AG04450 (cell line): Measurements from ENCODE around the gene VLDLR. TPM values are rescaled to one million over a fixed set of nuclear protein-coding genes. Genes with fewer than 3 reads are reported as not detected.

Experiments used
- CTCF ChIA-PET: fragments of 300-600, 350-600 bp; formaldehyde crosslinking; extraction: SDS; loops from one replicate; lab custom pipeline; 2022; ENCODE audit warnings: antibody characterized with exemption, inconsistent platforms; lab: Charles Lee
- POLR2A ChIA-PET: fragments of 350-600 bp; formaldehyde crosslinking; extraction: SDS; loops from one replicate; lab custom pipeline; 2021; ENCODE audit warnings: antibody characterized with exemption, inconsistent platforms; lab: Yijun Ruan, JAX
- DNase-seq: peaks from one replicate; pipeline ENCODE4 v3.0.0-alpha.2; 2011; ENCODE audit warnings: low read depth, low spot score
- H3K27ac ChIP-seq: one replicate; pipeline ENCODE4 v1.5.1; 2012; ENCODE audit warnings: low read depth, low read length, control low read depth
- H3K27me3 ChIP-seq: one replicate; pipeline ENCODE4 v1.6.0; 2012; ENCODE audit warnings: low read length; ENCODE audit not compliant: control insufficient read depth, insufficient read depth
- H3K4me3 ChIP-seq: 2 replicates; pipeline ENCODE4 v1.5.1; 2011; ENCODE audit warnings: mild to moderate bottlenecking, low read depth, low read length, control low read depth
- H3K9me3 ChIP-seq: 2 replicates; pipeline ENCODE4 v1.5.1; 2012; ENCODE audit warnings: low read length; ENCODE audit not compliant: control insufficient read depth, insufficient read depth
- CTCF ChIP-seq: IDR thresholded peaks from 2 replicates; pipeline ENCODE4 v1.5.1; 2011; ENCODE audit warnings: low read depth, low read length, control low read depth, inconsistent platforms
- polyA plus RNA-seq: library from polyadenylated mRNA; depleted of rRNA; stranded (reverse); fragments of >200 nt; gene quantifications from 2 replicates; pipeline ENCODE4 v1.2.3, GENCODE V29; 2011

Gene VLDLR
- polyA plus RNA-seq, 1 experiment = 32.6 TPM

- CTCF ChIA-PET = no interaction called here
- POLR2A ChIA-PET = no interaction called here
- TF ChIP-seq CTCF = no peak
- no peak for DNase-seq
- H3K27me3 ChIP-seq = no peaks in the 10 kb centered on the region
- H3K4me3 ChIP-seq = no peak overlapping the region
- H3K9me3 ChIP-seq = no peaks in the 10 kb centered on the region
- no peak overlapping the region for H3K27ac ChIP-seq
Observed at GRCh38 chr9:2676466-2676865, 54.9 kb downstream of the VLDLR start.

GRCh38 chr9:2677915-2678889 is 56.6 kb downstream of the VLDLR start:
- Histone ChIP-seq H3K27me3 (no peaks in the 10 kb centered on the region), H3K27ac (no peak overlapping the region), H3K4me3 (no peak overlapping the region), H3K9me3 (no peaks in the 10 kb centered on the region)
- no peak for DNase-seq
- no peak for TF ChIP-seq CTCF
- ChIA-PET CTCF (interaction anchor here (1.2 kb wide), 1 partner anchor 8 kb away, joined by 3 read pairs; no protein-coding TSS in a partner anchor), POLR2A (no interaction called here)

GRCh38 chr9:2679011-2679410 is 57.4 kb downstream of the VLDLR start:
- DNase-seq = no peak
- POLR2A ChIA-PET = interaction anchor here (0.6 kb wide), 1 partner anchor 1264 kb away, joined by 5 read pairs; no protein-coding TSS in a partner anchor
- TF ChIP-seq CTCF = no peak

GRCh38 chr9:2681981-2682380 is 60.4 kb downstream of the VLDLR start:
- H3K27ac ChIP-seq = no peak overlapping the region
- ChIA-PET CTCF (no interaction called here), POLR2A (no interaction called here)
- no peak overlapping the region for H3K4me3 ChIP-seq
- TF ChIP-seq CTCF = no peak
- no peaks in the 10 kb centered on the region for H3K27me3 ChIP-seq
- H3K9me3 ChIP-seq = no peaks in the 10 kb centered on the region
- no peak for DNase-seq

More at GRCh38 chr9:2679011-2679410, 57.4 kb downstream of the VLDLR start:
- Histone ChIP-seq H3K4me3 (no peak overlapping the region), H3K27ac (no peak overlapping the region), H3K27me3 (no peaks in the 10 kb centered on the region), H3K9me3 (no peaks in the 10 kb centered on the region)
- CTCF ChIA-PET = interaction anchor here (1.2 kb wide), 1 partner anchor 9 kb away, joined by 3 read pairs; no protein-coding TSS in a partner anchor

DNA sequence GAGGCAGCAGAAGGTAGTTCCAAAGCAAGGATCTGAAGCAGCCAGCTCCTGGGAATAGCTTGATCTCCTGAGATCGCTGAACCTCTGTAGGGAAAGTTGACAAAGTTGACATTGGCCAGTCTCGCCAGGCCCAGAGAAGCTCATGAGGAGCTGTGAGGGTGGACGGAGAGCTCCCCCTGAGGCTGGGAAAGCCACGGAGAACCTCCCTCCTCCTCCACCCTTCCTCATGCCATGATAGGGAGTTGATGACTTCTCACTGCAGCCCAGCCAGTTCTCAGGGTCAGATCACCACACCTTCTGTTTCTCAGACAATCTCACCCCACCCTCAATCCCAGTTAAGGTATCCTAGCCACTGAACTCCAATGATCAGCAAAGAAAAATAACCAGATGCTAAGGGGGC is 65.3 kb downstream of the VLDLR start:
- no peak for DNase-seq
- Histone ChIP-seq H3K4me3 (no peak overlapping the region), H3K27me3 (no peaks in the 10 kb centered on the region), H3K27ac (no peak overlapping the region), H3K9me3 (no peaks in the 10 kb centered on the region)
- POLR2A ChIA-PET = no interaction called here
- TF ChIP-seq CTCF = no peak
- CTCF ChIA-PET = no interaction called here
